Sigmoid colon (tissue), 4 donors: ENCODE measurements around the gene SYT7.

Source experiments
- CTCF ChIP-seq, 4 experiments: fragments of 450-650 bp in 3 of 4; fragments of 200-600 bp in 1 of 4; IDR thresholded peaks; one replicate each; pipeline ENCODE4 v1.5.1; 2016 to 2019; ENCODE audit warnings: antibody characterized with exemption in 4 of 4, mild to moderate bottlenecking in 3 of 4, moderate library complexity in 2 of 4
- EP300 ChIP-seq, 4 donors: sonication (generic); formaldehyde crosslinking; IDR thresholded peaks; one replicate each; pipeline ENCODE4 v1.6.1; 2017; ENCODE audit warnings: antibody characterized with exemption in 4 of 4
- POLR2A ChIP-seq, 2 donors: fragments of 450-650 bp; IDR thresholded peaks; one replicate each; pipeline ENCODE4 v1.6.1; 2016; ENCODE audit warnings: antibody characterized with exemption in 2 of 2, mild to moderate bottlenecking in 2 of 2, moderate library complexity in 2 of 2
- POLR2AphosphoS5 ChIP-seq, 4 donors: sonication (generic); formaldehyde crosslinking; IDR thresholded peaks; one replicate each; pipeline ENCODE4 v1.6.1; 2017; ENCODE audit warnings: antibody characterized with exemption in 4 of 4

DNA sequence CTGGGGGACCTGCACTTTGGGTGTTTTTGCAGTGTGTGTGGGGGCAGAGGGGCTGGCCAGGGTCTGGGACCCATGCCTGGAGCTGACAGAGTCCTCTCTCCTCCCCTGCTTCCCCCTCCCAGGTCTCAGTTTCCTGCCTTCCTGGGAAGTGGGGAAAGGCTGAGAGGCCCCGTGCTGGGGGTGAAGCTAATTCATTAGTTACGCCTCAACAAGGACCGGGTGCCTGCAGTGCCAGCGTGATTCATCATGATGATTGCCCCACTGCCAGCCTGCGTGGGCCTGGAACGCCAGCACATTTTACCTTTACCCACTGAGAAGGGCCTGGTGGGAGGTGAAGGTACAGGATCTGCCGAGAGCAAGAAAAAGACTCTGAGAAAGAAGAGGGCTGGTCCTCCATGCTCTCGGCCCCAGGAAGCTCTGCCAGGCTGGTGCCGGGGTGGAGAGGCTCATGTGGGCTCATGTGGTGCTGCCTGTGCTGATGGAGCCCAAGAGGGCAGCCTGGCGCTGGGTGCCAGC lies 75.2 kb downstream of the SYT7 start:
- no peak for TF ChIP-seq EP300 (IDR thresholded peaks at IDR 0.05)
- TF ChIP-seq CTCF (IDR thresholded peaks at IDR 0.05), result no peak
- TF ChIP-seq POLR2A (IDR thresholded peaks at IDR 0.05), result no peak
- no peak for TF ChIP-seq POLR2AphosphoS5 (IDR thresholded peaks at IDR 0.05)
